GM23248 (cell line): ENCODE measurements around the gene PTGS2. TPM values are rescaled to one million over a fixed set of nuclear protein-coding genes. Genes with fewer than 3 reads are reported as not detected.

Experiments
- DNase-seq: peaks from one replicate; pipeline ENCODE4 v3.0.0-alpha.2; 2015
- H2AFZ ChIP-seq: fragments of 200-600 bp; sonication (generic); 2 replicates; pipeline ENCODE4 v1.6.1; 2016; ENCODE audit warnings: antibody characterized with exemption
- H3F3A ChIP-seq: fragments of 200-600 bp; sonication (generic); 2 replicates; pipeline ENCODE4 v1.6.1; 2016; ENCODE audit warnings: mild to moderate bottlenecking, antibody characterized with exemption, mixed run types; ENCODE audit not compliant: insufficient read depth
- H3K27ac ChIP-seq: fragments of 200-600 bp; sonication (generic); 2 replicates; pipeline ENCODE4 v1.5.1; 2016; ENCODE audit warnings: mild to moderate bottlenecking
- H3K27me3 ChIP-seq: fragments of 200-600 bp; sonication (generic); replicated peaks from 2 replicates; pipeline ENCODE4 v1.6.1; 2016; ENCODE audit warnings: mild to moderate bottlenecking; ENCODE audit not compliant: insufficient read depth
- H3K36me3 ChIP-seq: fragments of 200-600 bp; sonication (generic); 2 replicates; pipeline ENCODE4 v1.6.1; 2016; ENCODE audit warnings: low read depth, mild to moderate bottlenecking
- H3K4me1 ChIP-seq: fragments of 200-600 bp; sonication (generic); 2 replicates; pipeline ENCODE4 v1.6.1; 2016; ENCODE audit warnings: mild to moderate bottlenecking; ENCODE audit not compliant: insufficient read depth
- H3K4me2 ChIP-seq: fragments of 200-600 bp; sonication (generic); one replicate; pipeline ENCODE4 v1.6.1; 2016; ENCODE audit warnings: mild to moderate bottlenecking; ENCODE audit not compliant: unreplicated experiment
- H3K4me3 ChIP-seq: fragments of 200-600 bp; sonication (generic); 2 replicates; pipeline ENCODE4 v1.5.1; 2016; ENCODE audit warnings: mild to moderate bottlenecking
- H3K79me2 ChIP-seq: fragments of 200-600 bp; sonication (generic); 2 replicates; pipeline ENCODE4 v1.6.1; 2016; ENCODE audit warnings: mild to moderate bottlenecking; ENCODE audit not compliant: insufficient read depth
- H3K9ac ChIP-seq: fragments of 200-600 bp; sonication (generic); 2 replicates; pipeline ENCODE4 v1.6.1; 2016; ENCODE audit warnings: mild to moderate bottlenecking
- H3K9me2 ChIP-seq: fragments of 200-600 bp; sonication (generic); 2 replicates; pipeline ENCODE4 v1.6.1; 2016; ENCODE audit warnings: mixed run types, mild to moderate bottlenecking, moderate library complexity; ENCODE audit not compliant: insufficient read depth
- H3K9me3 ChIP-seq: fragments of 200-600 bp; sonication (generic); one replicate; pipeline ENCODE4 v1.6.1; 2017; ENCODE audit warnings: low read depth
- H4K20me1 ChIP-seq: fragments of 200-600 bp; sonication (generic); 2 replicates; pipeline ENCODE4 v1.6.0; 2016; ENCODE audit not compliant: insufficient read depth
- EZH2 ChIP-seq: fragments of 200-600 bp; sonication (generic); IDR thresholded peaks from 2 replicates; pipeline ENCODE4 v1.6.1; 2018; ENCODE audit warnings: antibody characterized with exemption, mild to moderate bottlenecking; ENCODE audit not compliant: insufficient read depth, poor library complexity, severe bottlenecking
- EZH2phosphoT487 ChIP-seq: fragments of 200-600 bp; sonication (generic); IDR thresholded peaks from 2 replicates; pipeline ENCODE4 v1.6.1; 2018; ENCODE audit warnings: antibody characterized with exemption, moderate library complexity, mild to moderate bottlenecking, low read depth; ENCODE audit not compliant: insufficient read depth
- WGBS, 2 experiments: methylation state at CpG; one replicate each; pipeline ENCODE4 v1.1.6; 2015 to 2017; ENCODE audit warnings: low lambda C conversion rate in 2 of 2, low coverage in 1 of 2; ENCODE audit errors: missing lambda C conversion rate in 2 of 2; 5-methylcytosine and 5-hydroxymethylcytosine counted together
- in situ Hi-C: fragments of 300-500 bp; cut with MboI; formaldehyde crosslinking; loops from 2 replicates; pipeline ENCODE4 v1.15.0; 2020
- polyA plus RNA-seq: library from polyadenylated mRNA; unstranded; fragments of >200 nt; fragmentation: Nextera tagmentation; extraction: Ambion mirVana; gene quantifications from 2 replicates; pipeline ENCODE4 v1.2.1, GENCODE V29; 2016
- total RNA-seq: library from RNA; depleted of rRNA; stranded (reverse); fragments of >200 nt; shearing (Covaris generic); gene quantifications from 2 replicates; pipeline ENCODE4 v1.2.3, GENCODE V29; 2014

PTGS2 gene
- total and polyA plus RNA-seq, 2 experiments from 2014 or later: 50.8 to 69.3 TPM

- H3K27ac ChIP-seq: peak overlapping the region; percentile 90
- WGBS, 2 experiments: 6% methylated on average over 2 of the region's 2 CpGs
- H3K4me2 ChIP-seq: peak overlapping the region; percentile 89
- no peaks in the 10 kb centered on the region for H3K9me2 ChIP-seq
- peaks cover 37% of the 10 kb centered on the region for H3F3A ChIP-seq
- peak overlapping the region; percentile 91 for H3K4me3 ChIP-seq
- in situ Hi-C loops: loop anchor here (10.0 kb wide), 2 partner anchors 197 to 303 kb away; no protein-coding TSS in a partner anchor
- H3K36me3 ChIP-seq: peaks cover 11% of the 10 kb centered on the region
- peak overlapping the region; percentile 60 for H2AFZ ChIP-seq
- H3K27me3 ChIP-seq: no peaks in the 10 kb centered on the region
- H3K9me3 ChIP-seq: peaks cover under 1% of the 10 kb centered on the region
- peaks cover 34% of the 10 kb centered on the region for H3K79me2 ChIP-seq
- peak overlapping the region; percentile 94 for H3K9ac ChIP-seq
- no peaks in the 10 kb centered on the region for H4K20me1 ChIP-seq
- TF ChIP-seq EZH2phosphoT487: no peak
- TF ChIP-seq EZH2: no peak
- peaks cover 16% of the 10 kb centered on the region for H3K4me1 ChIP-seq
- DNase-seq: peak; percentile 81
These were observed 1.6 kb upstream of the PTGS2 start for GRCh38 chr1:186681801-186682200.

- WGBS, 2 experiments: 0 to 2% methylated on average over 9 of the region's 9 CpGs
- Histone ChIP-seq H3K9me2 (no peaks in the 10 kb centered on the region), H3K9me3 (no peaks in the 10 kb centered on the region), H3K27ac (peak overlapping the region; percentile 90), H2AFZ (peak overlapping the region; percentile 82), H4K20me1 (no peaks in the 10 kb centered on the region), H3K4me2 (peak overlapping the region; percentile 89), H3F3A (peaks cover 42% of the 10 kb centered on the region), H3K4me1 (peaks cover 16% of the 10 kb centered on the region), H3K9ac (peak overlapping the region; percentile 94), H3K79me2 (peaks cover 34% of the 10 kb centered on the region), H3K36me3 (peaks cover 18% of the 10 kb centered on the region), H3K4me3 (peak overlapping the region; percentile 91), H3K27me3 (no peaks in the 10 kb centered on the region)
- TF ChIP-seq EZH2phosphoT487: no peak
- no peak for TF ChIP-seq EZH2
- DNase-seq: peak; percentile 43
- in situ Hi-C loops: loop anchor here (10.0 kb wide), 2 partner anchors 196 to 304 kb away; no protein-coding TSS in a partner anchor
These were observed 898 bp upstream of the PTGS2 start for GRCh38 chr1:186681121-186681520.

- TF ChIP-seq EZH2 (no peak), EZH2phosphoT487 (no peak)
These were observed 339 bp downstream of the PTGS2 start for GRCh38 chr1:186679924-186680244.

GRCh38 chr1:186678155-186678554, 2.1 kb downstream of the PTGS2 start:
- TF ChIP-seq EZH2 (no peak), EZH2phosphoT487 (no peak)
- H3K36me3 ChIP-seq: peaks cover 43% of the 10 kb centered on the region
- H3K27me3 ChIP-seq: no peaks in the 10 kb centered on the region
- peak overlapping the region; percentile 73 for H3K4me2 ChIP-seq
- in situ Hi-C loops: no loop called here
- peaks cover 16% of the 10 kb centered on the region for H3K4me1 ChIP-seq
- no peaks in the 10 kb centered on the region for H3K9me3 ChIP-seq
- no peak for DNase-seq
- no peak overlapping the region for H2AFZ ChIP-seq
- WGBS, 2 experiments: 95 to 98% methylated on average over 2 of the region's 2 CpGs
- peak overlapping the region; percentile 91 for H3K4me3 ChIP-seq
- no peaks in the 10 kb centered on the region for H4K20me1 ChIP-seq
- peak overlapping the region; percentile 94 for H3K9ac ChIP-seq
- peaks cover 68% of the 10 kb centered on the region for H3F3A ChIP-seq
- H3K9me2 ChIP-seq: no peaks in the 10 kb centered on the region
- H3K79me2 ChIP-seq: peaks cover 34% of the 10 kb centered on the region
- H3K27ac ChIP-seq: peak overlapping the region; percentile 90; the same call in 1 of the 2 replicates

More at GRCh38 chr1:186679924-186680244, 339 bp downstream of the PTGS2 start:
- Histone ChIP-seq H3K9ac (peak overlapping the region; percentile 94), H3K4me1 (peaks cover 16% of the 10 kb centered on the region), H3K4me2 (peak overlapping the region; percentile 73), H3K79me2 (peaks cover 34% of the 10 kb centered on the region), H3K27me3 (no peaks in the 10 kb centered on the region), H3F3A (peaks cover 53% of the 10 kb centered on the region), H4K20me1 (no peaks in the 10 kb centered on the region), H3K9me3 (no peaks in the 10 kb centered on the region), H2AFZ (peak overlapping the region; percentile 82), H3K9me2 (no peaks in the 10 kb centered on the region), H3K4me3 (peak overlapping the region; percentile 91), H3K36me3 (peaks cover 30% of the 10 kb centered on the region), H3K27ac (peak overlapping the region; percentile 90)
- WGBS, 2 experiments: 2 to 5% methylated on average over 15 of the region's 15 CpGs
- in situ Hi-C loops: loop anchor here (10.0 kb wide), 2 partner anchors 195 to 305 kb away; no protein-coding TSS in a partner anchor
- DNase-seq: no peak
